C4-2B (cell line): ENCODE results near the gene AGPAT3.

Source experiments
- CTCF ChIP-seq: fragments of 450-650 bp; conservative IDR thresholded peaks from 2 replicates; pipeline ENCODE4 v1.5.1; 2017; ENCODE audit warnings: mild to moderate bottlenecking
- ZFX ChIP-seq: fragments of 450-650 bp; IDR thresholded peaks from 2 replicates; pipeline ENCODE4 v1.6.1; 2017

- TF ChIP-seq CTCF (no peak), ZFX (no peak)
Observed at GRCh38 chr21:43981871-43982210, 116.8 kb downstream of the AGPAT3 start.
